ENCODE data around the gene NSUN3.

Gene NSUN3

GRCh38 chr3:94106268-94106667 lies 43.4 kb downstream of the NSUN3 start:
- TF ChIP-seq FOXP2 (optimal IDR thresholded peaks at IDR 0.05; ENCODE audit: borderline replicate concordance, extremely low read depth, extremely low read length, insufficient read depth) (no peak), POLR2AphosphoS5 (IDR thresholded peaks at IDR 0.05; ENCODE audit: low read depth, low read length) (no peak), SIN3A (IDR thresholded peaks at IDR 0.05; ENCODE audit: borderline replicate concordance, insufficient read depth, low read length) (no peak), TAF1 (IDR thresholded peaks at IDR 0.05; ENCODE audit: borderline replicate concordance, insufficient read depth, low read length) (no peak), REST (IDR thresholded peaks at IDR 0.05; ENCODE audit: insufficient read depth in 1 of 2, low read depth in 2 of 2, low read length in 2 of 2) (no peak)

GRCh38 chr3:94110854-94111253 lies 48.0 kb downstream of the NSUN3 start:
- TF ChIP-seq TAF1 (IDR thresholded peaks at IDR 0.05; ENCODE audit: borderline replicate concordance, insufficient read depth, low read length): no peak
- no peak for TF ChIP-seq POLR2AphosphoS5 (IDR thresholded peaks at IDR 0.05; ENCODE audit: low read depth, low read length)
- no peak for TF ChIP-seq REST (IDR thresholded peaks at IDR 0.05; ENCODE audit: insufficient read depth in 1 of 2, low read depth in 2 of 2, low read length in 2 of 2)
- no peak for TF ChIP-seq FOXP2 (optimal IDR thresholded peaks at IDR 0.05; ENCODE audit: borderline replicate concordance, extremely low read depth, extremely low read length, insufficient read depth)
- no peak for TF ChIP-seq SIN3A (IDR thresholded peaks at IDR 0.05; ENCODE audit: borderline replicate concordance, insufficient read depth, low read length)

GRCh38 chr3:94114666-94115065 lies 51.8 kb downstream of the NSUN3 start:
- no peak for TF ChIP-seq SIN3A (IDR thresholded peaks at IDR 0.05; ENCODE audit: borderline replicate concordance, insufficient read depth, low read length)
- no peak for TF ChIP-seq POLR2AphosphoS5 (IDR thresholded peaks at IDR 0.05; ENCODE audit: low read depth, low read length)
- no peak for TF ChIP-seq TAF1 (IDR thresholded peaks at IDR 0.05; ENCODE audit: borderline replicate concordance, insufficient read depth, low read length)
- TF ChIP-seq FOXP2 (optimal IDR thresholded peaks at IDR 0.05; ENCODE audit: borderline replicate concordance, extremely low read depth, extremely low read length, insufficient read depth): no peak
- no peak for TF ChIP-seq REST (IDR thresholded peaks at IDR 0.05; ENCODE audit: insufficient read depth in 1 of 2, low read depth in 2 of 2, low read length in 2 of 2)

- TF ChIP-seq REST (IDR thresholded peaks at IDR 0.05; ENCODE audit: insufficient read depth in 1 of 2, low read depth in 2 of 2, low read length in 2 of 2) (no peak), TAF1 (IDR thresholded peaks at IDR 0.05; ENCODE audit: borderline replicate concordance, insufficient read depth, low read length) (no peak), FOXP2 (optimal IDR thresholded peaks at IDR 0.05; ENCODE audit: borderline replicate concordance, extremely low read depth, extremely low read length, insufficient read depth) (no peak), SIN3A (IDR thresholded peaks at IDR 0.05; ENCODE audit: borderline replicate concordance, insufficient read depth, low read length) (no peak), POLR2AphosphoS5 (IDR thresholded peaks at IDR 0.05; ENCODE audit: low read depth, low read length) (no peak)
Observed at GRCh38 chr3:94115482-94115881, 52.6 kb downstream of the NSUN3 start.

- TF ChIP-seq REST (IDR thresholded peaks at IDR 0.05; ENCODE audit: insufficient read depth in 1 of 2, low read depth in 2 of 2, low read length in 2 of 2): no peak
- TF ChIP-seq POLR2AphosphoS5 (IDR thresholded peaks at IDR 0.05; ENCODE audit: low read depth, low read length): no peak
- no peak for TF ChIP-seq TAF1 (IDR thresholded peaks at IDR 0.05; ENCODE audit: borderline replicate concordance, insufficient read depth, low read length)
- TF ChIP-seq SIN3A (IDR thresholded peaks at IDR 0.05; ENCODE audit: borderline replicate concordance, insufficient read depth, low read length): no peak
- no peak for TF ChIP-seq FOXP2 (optimal IDR thresholded peaks at IDR 0.05; ENCODE audit: borderline replicate concordance, extremely low read depth, extremely low read length, insufficient read depth)
Observed at GRCh38 chr3:94117729-94118128, 54.9 kb downstream of the NSUN3 start.

Measured in PFSK-1 (cell line).